ENCODE data around the gene OVCH1. TPM values are rescaled to one million over a fixed set of nuclear protein-coding genes. Genes with fewer than 3 reads are reported as not detected.
"Not testable (repeated sequence)": the region's sequence is repeated elsewhere in the genome, so short reads cannot be mapped to it uniquely, and the experiment has no call there.

OVCH1 gene
- total RNA-seq, 3 donors from 2014 or later: 0.33 to 0.64 (median 0.44) TPM

GRCh38 chr12:29389295-29389919 is 108.1 kb downstream of the OVCH1 start:
- Histone ChIP-seq H3K4me1 (no peaks in the 10 kb centered on the region), H3K27ac (no peak overlapping the region)
- intact Hi-C loops (cut with DNase I; ENCODE audit: low total_unique reads): no loop called here

GRCh38 chr12:29386084-29386680 is 111.3 kb downstream of the OVCH1 start:
- H3K4me3 ChIP-seq; H3K36me3 ChIP-seq; H3K27ac ChIP-seq; H3K9me3 ChIP-seq; intact Hi-C loops (cut with DNase I; ENCODE audit: low total_unique reads); DNase-seq (ENCODE audit: low spot score in 2 of 2); H3K4me1 ChIP-seq; H3K27me3 ChIP-seq: not testable (repeated sequence)

More at GRCh38 chr12:29389295-29389919, 108.1 kb downstream of the OVCH1 start:
- H3K36me3 ChIP-seq: no peaks in the 10 kb centered on the region
- no peak for TF ChIP-seq POLR2A (IDR thresholded peaks at IDR 0.05)
- no peaks in the 10 kb centered on the region for H3K9me3 ChIP-seq
- H3K27me3 ChIP-seq: no peaks in the 10 kb centered on the region
- no peak for DNase-seq (ENCODE audit: low spot score in 2 of 2)
- no peak overlapping the region for H3K4me3 ChIP-seq

GRCh38 chr12:29385194-29385593 is 112.3 kb downstream of the OVCH1 start:
- H3K9me3 ChIP-seq; intact Hi-C loops (cut with DNase I; ENCODE audit: low total_unique reads): not testable (repeated sequence)

GRCh38 chr12:29382251-29382650 is 115.2 kb downstream of the OVCH1 start:
- intact Hi-C loops (cut with DNase I; ENCODE audit: low total_unique reads): no loop called here

More at GRCh38 chr12:29385194-29385593, 112.3 kb downstream of the OVCH1 start:
- not testable (repeated sequence) for H3K36me3 ChIP-seq; H3K4me3 ChIP-seq; DNase-seq (ENCODE audit: low spot score in 2 of 2); H3K4me1 ChIP-seq; H3K27me3 ChIP-seq; H3K27ac ChIP-seq

GRCh38 chr12:29380536-29381523 is 116.7 kb downstream of the OVCH1 start, which contains the start of gene ERGIC2:
Gene ERGIC2, minus strand, starts transcription at chr12:29381172. Its CDS starts 9,539 bp downstream, at chr12:29371633.
- Histone ChIP-seq H3K9me3 (no peaks in the 10 kb centered on the region), H3K36me3 (no peaks in the 10 kb centered on the region), H3K4me1 (no peaks in the 10 kb centered on the region), H3K27ac (peak within 1 kb of the TSS; percentile 89 to 95), H3K4me3 (peak within 1 kb of the TSS; percentile 66 to 87 (median 77)), H3K27me3 (no peaks in the 10 kb centered on the region)
- DNase-seq (ENCODE audit: low spot score in 2 of 2): peak; percentile 88 to 94
- peak; percentile 57 for TF ChIP-seq POLR2A (IDR thresholded peaks at IDR 0.05)
- peak in 2 of 3 donors; percentile 54 to 85 for TF ChIP-seq POLR2AphosphoS5 (IDR thresholded peaks at IDR 0.05)
- no peak for TF ChIP-seq CTCF (IDR thresholded peaks at IDR 0.05)
- intact Hi-C loops (cut with DNase I; ENCODE audit: low total_unique reads): no loop called here

More at GRCh38 chr12:29382251-29382650, 115.2 kb downstream of the OVCH1 start:
- H3K9me3 ChIP-seq: no peaks in the 10 kb centered on the region
- no peaks in the 10 kb centered on the region for H3K27me3 ChIP-seq
- H3K4me1 ChIP-seq: no peaks in the 10 kb centered on the region
- no peak overlapping the region for H3K27ac ChIP-seq
- H3K36me3 ChIP-seq: no peaks in the 10 kb centered on the region
- H3K4me3 ChIP-seq: no peak overlapping the region
- no peak for DNase-seq (ENCODE audit: low spot score in 2 of 2)
- TF ChIP-seq POLR2AphosphoS5 (IDR thresholded peaks at IDR 0.05) (no peak), CTCF (IDR thresholded peaks at IDR 0.05) (no peak), POLR2A (IDR thresholded peaks at IDR 0.05) (no peak)

Other genes starting within 250 kb of the OVCH1 start
- 10 to 100 TPM; 23.9 to 80.2 (median 46.1) TPM for gene ERGIC2, start 116.5 kb downstream of the OVCH1 start, total RNA-seq